Germinal center (tissue), 1 donor: ENCODE measurements around the gene TMEM97.
A peak's percentile ranks its signal among the peaks of the same experiment; 100 is the strongest.
"Not testable (repeated sequence)": the region's sequence is repeated elsewhere in the genome, so short reads cannot be mapped to it uniquely, and the experiment has no call there.

Experiments used
- DNase-seq: peaks from one replicate; pipeline ENCODE4 v3.0.0; 2012; ENCODE audit warnings: mixed read lengths, low spot score

TMEM97 gene

DNA sequence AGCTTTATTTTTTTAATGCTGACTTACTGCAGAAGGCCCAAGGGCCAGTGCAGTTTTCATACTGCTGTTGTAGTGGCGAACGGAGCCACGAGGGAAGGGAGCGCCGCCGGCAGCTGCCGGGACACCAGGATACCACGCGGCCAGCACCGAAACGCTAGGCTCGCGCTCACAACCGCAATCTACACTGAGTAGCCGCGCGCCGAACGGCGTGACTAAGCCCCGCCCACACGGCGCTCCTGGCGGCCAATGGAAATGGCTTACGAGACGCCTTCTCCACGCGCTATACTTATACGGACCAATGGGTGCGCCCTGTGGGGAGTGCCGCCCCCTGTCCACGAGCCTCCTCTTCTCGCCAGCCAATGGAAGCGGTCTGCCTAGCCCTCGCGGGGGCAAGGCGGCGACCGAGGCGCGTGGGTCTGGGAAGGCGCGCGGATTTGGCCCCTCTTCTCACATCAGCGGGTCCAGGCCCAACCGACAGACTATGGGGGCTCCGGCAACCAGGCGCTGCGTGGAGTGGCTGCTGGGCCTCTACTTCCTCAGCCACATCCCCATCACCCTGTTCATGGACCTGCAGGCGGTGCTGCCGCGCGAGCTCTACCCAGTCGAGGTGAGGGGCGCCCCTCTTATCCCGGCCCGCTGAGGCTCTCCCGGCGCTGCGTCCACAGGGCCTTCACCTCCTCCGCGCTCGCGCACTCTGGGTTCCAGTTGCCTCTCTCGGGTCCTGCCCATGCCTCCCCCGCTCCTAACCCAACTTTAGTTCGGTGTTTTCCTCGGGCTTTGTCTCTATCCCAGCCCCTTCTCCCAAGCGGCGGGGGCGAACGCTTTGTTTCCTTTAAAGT is at the start of gene TMEM97:
TSS of gene TMEM97 (plus strand) at position 442 of the 839 bp plus-strand sequence. CDS start at position 482, 40 bp downstream.
- DNase-seq, result peak; percentile 97

DNA sequence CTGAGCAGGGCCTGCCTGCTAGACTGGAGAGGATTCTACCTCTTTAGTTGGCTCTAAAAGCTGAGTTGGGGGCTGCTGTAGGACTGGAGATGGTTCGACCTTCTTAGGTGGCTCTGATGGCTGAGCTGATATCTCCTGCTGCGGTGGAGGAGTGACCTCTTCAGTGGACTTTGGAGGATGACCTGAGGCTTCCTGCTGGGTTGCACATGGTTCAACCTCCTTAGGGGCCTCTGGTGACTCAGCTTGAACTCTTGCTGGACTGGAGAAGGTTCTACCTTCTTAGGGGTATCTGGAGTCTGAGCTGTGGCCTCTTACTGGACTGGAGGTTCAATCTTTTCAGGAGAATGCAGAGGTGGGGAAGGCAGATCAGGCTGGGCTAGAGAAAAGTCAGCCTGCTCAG is 48.9 kb upstream of the TMEM97 start:
- DNase-seq, result no peak

DNA sequence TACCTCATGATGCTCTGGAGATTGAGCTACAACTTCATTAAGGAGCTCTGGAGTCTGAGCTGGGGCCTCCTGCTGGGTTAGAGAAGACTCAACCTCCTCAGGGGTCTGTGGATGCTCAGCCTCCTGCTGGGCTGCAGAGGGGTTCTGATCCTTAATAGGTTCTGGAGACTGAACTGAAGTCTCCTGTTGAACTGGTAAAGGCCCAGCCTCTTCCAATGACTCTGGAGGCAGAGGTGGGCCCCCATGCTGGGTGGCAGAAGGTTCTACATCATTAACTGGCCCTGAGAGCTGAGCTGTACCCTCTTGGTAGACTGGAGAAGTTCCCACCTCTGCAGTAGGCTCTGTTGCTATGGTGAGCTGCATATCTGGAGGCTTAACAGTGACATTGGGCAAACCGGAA is 48.1 kb upstream of the TMEM97 start:
- DNase-seq, result no peak

DNA sequence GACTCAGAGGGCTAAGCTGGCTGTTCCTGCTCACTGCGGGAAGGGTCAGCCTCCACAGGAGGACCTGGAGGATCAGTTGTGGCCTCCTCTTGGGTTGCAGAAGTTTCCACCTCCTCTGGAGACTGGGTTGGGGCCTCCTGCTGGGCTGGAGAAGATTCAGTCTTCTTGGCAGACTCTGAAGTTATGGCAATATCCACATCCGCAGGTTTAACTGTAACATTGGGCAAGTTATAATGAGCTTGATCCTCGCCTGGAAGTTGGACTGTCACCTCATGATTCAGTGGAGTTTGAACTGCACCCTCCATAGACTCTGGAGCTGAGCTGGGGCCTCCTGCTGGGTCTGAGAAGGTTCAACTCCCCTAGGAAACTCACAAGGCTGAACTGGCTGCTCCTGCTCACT is 47.6 kb upstream of the TMEM97 start:
- DNase-seq, result no peak

DNA sequence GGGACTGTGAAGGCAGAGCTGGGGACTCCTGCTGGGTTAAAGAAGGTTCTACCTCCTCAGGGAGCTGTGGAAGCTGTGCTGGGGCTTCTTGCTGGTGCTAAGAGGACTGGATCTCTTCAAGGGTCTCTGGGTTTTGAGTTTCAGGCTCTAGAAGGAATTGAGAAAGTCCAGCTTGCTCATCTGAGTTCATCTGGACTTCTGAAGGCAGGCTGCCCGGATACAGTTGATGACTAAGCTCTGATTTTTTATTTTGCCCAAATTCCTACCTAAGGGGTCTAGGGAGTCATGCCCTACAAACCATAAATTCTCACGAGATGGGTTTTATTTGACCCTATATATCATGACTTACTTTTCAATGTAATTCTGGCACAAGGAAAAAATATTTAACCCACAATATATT is 46.8 kb upstream of the TMEM97 start:
- DNase-seq, result no peak

DNA sequence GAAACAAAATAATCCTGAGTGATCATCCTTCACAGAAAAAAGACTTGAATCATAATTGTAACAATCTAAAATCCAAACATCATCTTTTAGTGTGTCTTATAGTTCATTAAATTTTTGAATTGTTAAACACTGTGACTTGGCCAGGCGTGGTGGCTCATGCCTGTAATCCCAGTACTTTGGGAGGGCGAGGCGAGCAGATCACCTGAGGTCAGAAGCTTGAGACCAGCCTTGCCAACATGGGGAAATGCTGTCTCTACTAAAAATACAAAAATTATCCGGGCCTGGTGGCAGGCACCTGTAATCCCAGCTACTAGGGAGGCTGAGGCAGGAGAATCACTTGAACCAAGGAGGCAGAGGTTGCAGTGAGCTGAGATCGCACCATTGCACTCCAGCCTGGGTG is 45.7 kb upstream of the TMEM97 start:
- DNase-seq, result not testable (repeated sequence)

DNA sequence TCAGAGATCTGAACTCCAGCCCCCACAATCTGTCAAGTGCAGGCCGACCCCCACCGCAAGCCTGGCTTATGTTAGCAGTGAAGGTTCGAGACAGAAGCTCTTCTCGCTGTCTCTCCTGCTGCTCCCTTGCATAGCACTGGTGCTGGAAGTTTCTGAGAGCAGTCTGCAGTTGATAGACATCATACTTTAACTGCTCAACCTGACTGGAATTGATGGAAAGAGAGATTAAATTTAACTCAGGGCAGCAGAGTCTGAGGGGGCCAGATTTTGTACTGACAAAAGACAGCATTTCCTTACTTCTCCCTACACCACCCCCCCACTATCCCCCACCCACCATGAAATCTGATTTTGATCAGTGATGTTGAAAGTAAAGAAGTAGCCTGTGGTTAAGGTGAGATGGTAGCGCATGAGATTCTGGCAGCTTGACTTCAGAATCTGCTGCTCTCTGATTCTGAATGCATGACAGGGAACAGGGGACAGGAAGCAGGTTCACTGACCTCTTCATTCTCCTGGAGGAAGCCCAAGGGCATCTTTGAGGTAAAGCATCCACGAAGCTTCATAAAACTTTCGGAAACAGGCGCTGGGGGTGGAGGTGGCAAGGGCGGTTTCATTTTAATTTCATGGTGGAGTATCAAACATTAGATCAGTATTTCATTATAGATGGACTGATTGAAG is 44.3 kb upstream of the TMEM97 start:
- no peak for DNase-seq

DNA sequence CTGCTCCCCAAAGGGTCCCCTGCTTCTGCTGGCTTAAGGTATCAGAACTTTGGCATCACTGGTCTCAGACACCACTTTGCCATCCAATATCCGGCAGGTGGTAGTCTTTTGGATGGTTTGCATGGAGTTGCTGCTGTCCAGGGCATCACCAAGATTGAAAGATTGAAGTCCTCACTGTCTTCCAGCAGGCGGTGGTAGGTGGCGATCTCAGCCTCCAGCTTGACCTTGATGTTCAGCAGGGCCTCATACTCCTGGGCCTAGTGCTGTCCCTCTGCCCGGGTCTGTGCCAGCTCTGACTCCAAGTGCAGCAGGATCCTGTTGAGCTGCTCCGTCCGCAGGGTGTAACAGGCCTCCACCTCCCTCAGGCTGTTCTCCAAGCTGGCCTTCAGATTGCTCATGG is 43.0 kb upstream of the TMEM97 start:
- DNase-seq, result no peak

DNA sequence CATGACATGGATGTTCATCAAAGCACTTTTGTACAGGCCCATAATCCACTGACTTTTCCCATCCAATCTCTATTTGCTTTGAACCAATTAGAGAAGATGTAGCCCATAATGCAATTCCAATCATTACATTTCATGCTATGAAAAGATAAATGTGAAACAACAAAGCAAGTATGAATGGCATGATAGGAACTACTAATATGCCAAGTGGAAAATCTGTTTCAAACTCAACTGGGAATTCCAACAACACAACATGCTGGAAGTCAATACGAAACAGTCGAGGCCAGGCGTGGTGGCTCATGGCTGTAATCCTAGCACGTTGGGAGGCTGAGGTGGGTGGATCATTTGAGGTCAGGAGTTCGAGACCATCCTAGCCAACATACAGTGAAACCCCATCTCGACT is 39.6 kb upstream of the TMEM97 start:
- no peak for DNase-seq

DNA sequence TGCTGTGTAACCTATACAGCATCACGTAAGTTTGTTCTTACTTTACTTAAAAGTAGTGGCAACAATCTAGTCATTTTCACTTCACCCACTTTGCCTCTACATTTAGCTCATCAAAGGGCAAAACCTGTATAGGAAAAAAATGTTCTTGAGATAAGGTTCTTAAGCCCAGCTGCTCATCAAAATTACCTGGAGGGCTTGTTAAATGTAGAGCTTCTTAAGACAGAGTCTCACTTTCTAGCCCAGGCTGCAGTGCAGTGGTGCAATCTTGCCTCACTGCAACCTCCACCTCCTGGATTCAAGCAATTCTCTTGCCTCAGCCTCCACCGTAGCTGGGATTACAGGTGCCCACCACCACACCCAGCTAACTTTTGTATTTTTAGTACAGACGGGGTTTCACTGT is 38.2 kb upstream of the TMEM97 start:
- no peak for DNase-seq

DNA sequence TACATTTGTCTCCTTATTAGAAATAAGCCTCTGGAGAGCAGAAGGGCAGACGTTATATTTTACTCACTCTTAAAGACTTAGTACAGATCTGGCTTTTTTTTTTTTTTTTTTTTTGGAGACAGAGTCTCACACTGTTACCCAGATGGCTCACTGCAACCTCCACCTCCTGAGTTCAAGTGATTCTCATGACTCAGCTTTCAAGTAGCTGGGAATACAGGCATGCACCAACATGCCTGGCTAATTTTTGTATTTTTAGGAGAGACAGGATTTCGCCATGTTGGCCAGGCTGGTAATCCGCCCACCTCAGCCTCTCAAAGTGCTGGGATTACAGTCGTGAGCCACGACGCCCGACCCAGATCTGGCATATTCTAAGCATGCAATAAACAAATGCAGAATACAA is 36.4 kb upstream of the TMEM97 start:
- DNase-seq, result no peak

DNA sequence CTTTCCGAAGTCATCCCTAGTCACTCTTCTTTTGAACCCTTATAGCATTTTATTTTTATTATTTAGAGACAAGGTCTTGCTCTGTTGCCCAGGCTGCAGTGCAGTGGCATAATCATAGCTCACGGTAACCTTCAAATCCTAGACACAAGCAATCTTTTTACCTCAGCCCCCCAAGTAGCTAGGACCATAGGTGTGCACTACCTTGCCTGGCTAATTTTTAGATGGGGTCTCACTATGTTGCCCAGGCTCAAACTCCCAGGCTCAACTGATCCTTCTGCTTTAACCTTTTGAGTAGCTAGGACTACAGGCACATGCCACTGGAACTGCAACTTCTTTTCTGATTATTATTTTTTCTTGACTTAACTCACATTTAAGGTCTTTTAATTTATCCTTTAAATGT is 33.0 kb upstream of the TMEM97 start:
- DNase-seq, result no peak

DNA sequence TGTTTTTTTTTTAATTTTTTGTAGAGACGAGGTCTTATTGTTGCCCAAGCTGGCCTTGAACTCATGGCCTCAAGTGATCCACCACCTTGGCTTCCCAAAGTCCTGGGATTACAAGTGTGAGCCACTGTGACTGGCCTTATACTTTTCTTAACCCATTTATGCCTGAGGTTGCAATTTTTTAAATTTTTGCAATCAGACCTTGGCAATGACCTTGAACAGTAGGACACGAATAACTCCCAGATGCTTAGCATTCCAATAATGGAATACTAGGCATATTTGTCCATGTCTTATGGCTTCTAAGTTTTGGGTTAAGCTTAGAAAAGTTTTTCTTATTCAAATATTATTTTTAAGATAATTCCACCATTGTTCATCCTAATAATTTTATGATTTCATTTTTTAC is 28.3 kb upstream of the TMEM97 start:
- DNase-seq, result no peak

DNA sequence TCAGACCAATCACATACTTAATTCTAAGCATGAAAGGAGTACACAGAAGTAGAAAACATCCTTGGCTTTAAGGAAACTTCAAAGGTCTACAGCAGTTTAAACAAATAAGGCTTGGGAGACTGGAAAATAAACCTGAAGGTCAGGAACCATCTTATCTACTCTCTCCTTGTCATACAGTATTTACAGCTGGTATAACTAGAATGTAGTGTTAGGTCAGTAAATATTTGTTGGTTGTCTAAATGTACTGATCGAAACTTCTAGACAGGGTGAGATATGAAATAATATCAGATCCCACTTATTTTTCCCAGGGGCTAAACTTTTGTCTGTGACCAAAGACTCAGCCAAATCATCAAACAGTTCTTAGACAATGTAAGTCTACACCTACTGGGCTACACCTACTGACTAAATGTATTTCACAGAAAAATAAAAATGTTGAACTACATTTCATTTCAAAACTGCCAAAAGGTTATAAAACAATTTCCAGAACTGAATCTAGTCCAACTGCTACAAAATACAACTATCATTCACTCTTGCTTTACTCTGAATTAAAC is 27.1 kb upstream of the TMEM97 start:
- DNase-seq, result no peak

DNA sequence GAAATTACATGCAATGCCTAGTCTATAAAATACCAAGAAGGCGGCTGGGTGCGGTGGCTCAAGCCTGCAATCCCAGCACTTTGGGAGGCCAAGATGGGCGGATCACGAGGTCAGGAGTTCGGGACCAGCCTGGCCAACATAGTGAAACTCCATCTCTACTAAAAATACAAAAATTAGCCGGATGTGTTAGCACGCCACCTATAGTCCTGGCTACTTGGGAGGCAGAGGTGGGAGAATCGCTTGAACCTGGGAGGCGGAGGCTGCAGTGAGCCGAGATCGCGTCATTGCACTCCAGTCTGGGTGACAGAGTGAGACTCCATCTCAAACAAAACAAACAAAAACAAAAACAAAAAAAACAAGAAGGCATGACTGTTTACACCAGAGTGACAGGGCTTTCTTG is 26.1 kb upstream of the TMEM97 start:
- not testable (repeated sequence) for DNase-seq

DNA sequence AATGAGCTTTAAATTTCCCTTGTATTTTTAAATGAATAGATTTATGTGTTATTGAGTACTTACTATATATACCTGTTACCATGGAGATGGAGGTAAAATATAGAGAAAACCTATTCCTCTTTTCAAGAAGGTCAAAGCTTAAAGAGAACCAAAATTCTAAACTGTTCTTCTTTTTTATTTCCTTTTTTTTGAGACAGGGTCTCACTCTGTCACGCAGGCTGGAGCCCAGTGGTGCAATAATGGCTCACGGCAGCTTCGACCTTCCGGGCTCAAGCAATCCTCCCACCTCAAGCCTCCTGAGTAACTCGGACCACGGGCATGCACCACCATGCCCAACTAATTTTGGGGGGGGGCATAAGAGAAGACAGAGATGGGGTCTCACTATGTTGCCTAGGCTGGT is 25.0 kb upstream of the TMEM97 start:
- DNase-seq, result no peak

DNA sequence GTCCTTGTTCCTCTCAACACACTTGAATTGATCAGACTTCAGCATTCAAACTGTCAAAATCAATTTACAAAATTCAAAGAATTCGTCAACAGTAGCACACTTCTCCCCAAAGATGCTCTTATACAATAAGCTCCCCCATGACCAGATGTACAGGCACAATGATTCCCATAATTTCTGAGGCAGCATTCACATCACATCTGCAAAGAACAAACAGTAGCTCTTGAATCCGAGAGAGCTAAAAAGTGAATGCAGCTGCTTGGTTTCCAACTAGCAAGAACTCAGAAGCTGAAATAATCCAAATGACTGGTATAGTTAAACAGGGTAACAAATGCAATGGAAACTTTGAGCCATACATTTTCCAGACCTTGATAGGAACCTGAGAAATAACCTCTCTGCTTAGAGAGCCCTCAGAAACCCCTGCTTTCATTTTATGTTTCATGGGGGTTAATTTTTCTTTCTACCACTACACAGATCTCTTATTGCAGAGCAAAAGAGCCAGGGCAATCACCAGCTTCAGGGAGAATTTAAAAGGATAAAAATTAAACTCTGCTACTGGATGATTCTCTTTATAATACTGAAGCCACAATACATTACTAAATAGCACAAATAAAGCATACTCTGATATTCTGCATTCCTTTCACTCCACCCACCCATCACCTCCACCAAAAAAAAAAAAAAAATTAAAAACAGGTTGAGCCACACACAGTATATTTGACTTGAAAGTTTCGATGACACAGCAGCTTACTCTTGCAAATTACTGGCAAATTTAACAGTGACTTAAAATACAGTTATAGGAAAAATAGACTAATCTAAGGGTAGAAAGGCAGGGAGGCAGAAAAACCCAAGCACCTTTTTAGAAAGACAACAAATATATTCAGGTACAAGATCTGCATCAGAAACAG is 23.1 kb upstream of the TMEM97 start:
- no peak for DNase-seq

DNA sequence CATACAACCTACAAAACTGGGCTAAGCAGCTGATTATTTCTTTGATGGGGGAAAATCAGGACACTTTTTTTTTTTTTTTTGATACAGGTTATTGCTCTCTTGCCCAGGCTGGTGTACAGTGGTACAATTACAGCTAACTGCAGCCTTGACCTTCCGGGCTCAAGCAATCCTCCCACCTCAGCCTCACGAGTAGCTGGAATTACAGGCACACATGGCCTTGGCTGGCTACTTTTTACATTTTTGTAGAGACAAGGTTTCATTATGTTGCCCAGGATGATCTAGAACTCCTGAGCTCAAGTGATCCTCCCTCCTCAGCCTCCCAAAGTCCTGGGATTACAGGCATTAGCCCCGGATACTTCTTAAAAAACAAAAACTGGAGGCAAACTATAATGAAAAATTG is 20.6 kb upstream of the TMEM97 start:
- no peak for DNase-seq

DNA sequence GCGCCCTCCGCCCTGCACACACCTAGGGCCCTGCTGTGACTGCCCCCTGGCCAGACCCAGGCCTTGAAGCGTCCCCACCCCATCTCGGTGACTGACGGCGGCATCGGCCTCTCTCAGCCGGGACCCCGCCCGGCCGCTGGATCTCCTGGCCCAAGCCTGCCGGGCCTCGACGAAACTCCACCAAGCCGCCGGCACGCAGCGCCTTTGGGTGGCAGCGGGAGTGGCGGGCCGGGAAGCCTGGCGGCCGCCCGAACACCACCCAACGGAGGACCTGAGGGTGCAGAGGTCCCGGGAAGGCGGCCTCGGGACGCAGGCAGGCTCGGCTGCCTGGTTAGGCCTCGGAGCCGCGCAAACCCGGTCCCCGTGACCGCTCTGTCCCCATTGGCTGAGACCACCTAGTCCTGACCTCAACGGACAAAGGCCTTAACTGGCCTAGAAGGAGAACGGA is 12.0 kb upstream of the TMEM97 start:
- no peak for DNase-seq

DNA sequence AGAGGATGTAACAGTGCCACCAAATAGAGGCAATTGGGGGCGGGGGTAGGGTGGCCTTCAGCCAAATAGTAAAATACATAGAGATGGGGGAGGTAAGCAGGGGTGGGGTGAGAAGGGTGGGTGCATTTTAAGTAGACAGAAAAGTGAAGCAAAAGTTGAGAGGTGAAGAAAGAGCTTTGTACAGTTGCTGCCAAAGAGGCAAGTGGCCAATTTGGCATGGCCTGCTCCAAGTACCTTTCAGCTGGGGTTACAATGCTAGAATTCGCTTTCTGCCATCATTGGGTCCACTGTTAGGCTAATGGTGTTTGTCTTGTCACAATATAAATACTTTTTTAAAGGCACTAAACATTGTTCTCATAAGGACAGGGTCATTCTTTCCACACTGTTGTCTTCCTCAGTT is 5.2 kb upstream of the TMEM97 start:
- DNase-seq, result no peak

DNA sequence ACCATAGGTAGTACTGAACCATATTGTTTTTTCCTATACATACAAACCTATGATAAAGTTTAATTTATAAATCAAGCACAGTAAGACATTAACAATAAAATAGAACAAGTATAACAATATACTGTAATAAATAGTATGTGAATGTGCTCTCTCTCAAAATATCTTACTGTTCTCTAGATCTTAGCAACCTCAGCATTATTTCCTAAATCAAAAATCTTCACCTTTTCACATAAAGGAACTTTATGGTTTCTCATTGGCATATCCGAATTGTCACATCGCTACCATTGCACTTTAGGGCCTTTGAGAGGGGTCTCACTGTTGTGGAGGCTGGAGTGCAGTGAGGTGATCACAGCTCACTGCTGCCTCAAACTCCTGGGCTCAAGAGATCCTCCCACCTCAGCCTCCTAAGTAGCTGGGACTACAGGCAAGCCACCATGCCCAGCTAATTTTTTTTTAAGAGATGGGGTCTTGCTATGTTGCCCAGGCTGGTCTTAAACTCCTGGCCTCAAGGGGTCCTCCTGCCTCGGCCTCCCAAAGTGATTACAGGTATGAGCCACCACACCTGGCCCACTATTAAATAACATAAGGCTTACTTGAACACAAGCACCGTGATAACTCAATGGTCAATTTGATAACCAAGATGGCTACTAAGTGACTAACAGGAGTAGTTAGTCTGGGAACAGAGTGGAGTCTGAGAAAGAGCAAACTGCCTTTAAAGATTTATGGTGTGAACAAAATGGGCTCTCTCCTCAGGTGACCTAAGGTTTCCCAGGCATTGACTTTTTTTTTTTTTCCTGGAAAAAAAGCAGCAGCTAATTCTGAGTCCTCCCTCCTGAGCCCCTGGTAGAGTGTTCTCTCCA is 2.9 kb upstream of the TMEM97 start:
- no peak for DNase-seq
